ENCODE results near the gene TBX21. TPM values are rescaled to one million over a fixed set of nuclear protein-coding genes. Genes with fewer than 3 reads are reported as not detected.
A peak's percentile ranks its signal among the peaks of the same experiment; 100 is the strongest.

Gene TBX21
- total RNA-seq, 2 donors from 2014 or later, result 27.9 to 45.5 TPM

GRCh38 chr17:47711366-47712099 is 21.5 kb upstream of the TBX21 start:
- Mint-ChIP-seq H3K27me3 (ENCODE audit: low read depth) (no peaks in the 10 kb centered on the region), H3K4me3 (no peak overlapping the region), H3K4me1 (ENCODE audit: low read depth) (peaks cover 47% of the 10 kb centered on the region), H3K27ac (no peak overlapping the region), H3K9me3 (no peaks in the 10 kb centered on the region), H3K36me3 (ENCODE audit: insufficient read depth in 2 of 2) (peaks cover 0 to 3% of the 10 kb centered on the region in 2 donors)
- no peak for DNase-seq
- no peak for ATAC-seq (replicated peaks in 1 of 2)

DNA sequence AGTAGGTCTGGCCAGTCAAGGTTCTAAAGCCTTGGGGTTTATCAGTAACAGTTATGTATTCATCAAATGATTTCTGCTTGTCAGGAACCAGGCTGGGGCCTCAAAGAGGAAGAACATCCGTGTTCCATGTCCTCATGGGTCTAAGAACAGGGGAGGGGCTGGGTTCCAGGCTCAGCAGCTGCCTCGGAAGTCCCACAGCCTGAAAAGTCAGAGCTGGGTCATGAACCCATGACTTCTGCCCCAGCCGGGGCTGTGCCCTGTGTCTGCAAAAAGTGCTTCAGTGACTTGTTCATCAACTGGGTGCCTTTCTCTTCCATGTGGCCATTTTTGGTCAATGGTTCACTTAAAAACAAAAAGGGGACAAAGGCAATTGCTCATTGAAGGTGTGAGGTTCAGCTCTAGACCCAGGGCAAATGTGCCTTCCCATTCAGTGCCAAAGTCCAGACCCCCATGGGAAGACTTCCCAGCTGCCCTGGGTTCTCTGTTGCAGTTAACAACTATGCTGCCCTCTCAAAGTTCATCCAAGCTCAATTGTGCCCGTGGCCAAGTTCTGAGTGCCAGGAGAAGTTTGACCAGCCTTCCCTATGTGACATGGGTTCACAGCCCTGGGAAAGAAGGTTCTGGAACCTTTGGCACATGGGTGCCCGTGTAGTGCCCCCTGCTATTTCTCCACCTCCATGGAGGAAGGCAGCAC is 20.6 kb upstream of the TBX21 start:
- no peaks in the 10 kb centered on the region for H3K9me3 Mint-ChIP-seq
- DNase-seq (no peak), ATAC-seq (replicated peaks in 1 of 2) (no peak)
- peaks cover 47% of the 10 kb centered on the region for H3K4me1 Mint-ChIP-seq (ENCODE audit: low read depth)
- no peak overlapping the region for H3K4me3 Mint-ChIP-seq
- no peaks in the 10 kb centered on the region for H3K27me3 Mint-ChIP-seq (ENCODE audit: low read depth)
- H3K27ac Mint-ChIP-seq, result no peak overlapping the region
- H3K36me3 Mint-ChIP-seq (ENCODE audit: insufficient read depth in 2 of 2), result peaks cover 0 to 3% of the 10 kb centered on the region in 2 donors

- DNase-seq, result no peak
- no peaks in the 10 kb centered on the region for H3K27me3 Mint-ChIP-seq (ENCODE audit: low read depth)
- no peaks in the 10 kb centered on the region for H3K9me3 Mint-ChIP-seq
- no peak overlapping the region for H3K27ac Mint-ChIP-seq
- peaks cover 0 to 3% of the 10 kb centered on the region in 2 donors for H3K36me3 Mint-ChIP-seq (ENCODE audit: insufficient read depth in 2 of 2)
- ATAC-seq (replicated peaks in 1 of 2), result no peak
- H3K4me3 Mint-ChIP-seq, result no peak overlapping the region
- H3K4me1 Mint-ChIP-seq (ENCODE audit: low read depth), result peaks cover 63% of the 10 kb centered on the region
Observed at GRCh38 chr17:47713980-47714700, 18.9 kb upstream of the TBX21 start.

- H3K4me1 Mint-ChIP-seq (ENCODE audit: low read depth), result peaks cover 70% of the 10 kb centered on the region
- H3K9me3 Mint-ChIP-seq, result no peaks in the 10 kb centered on the region
- peaks cover 0 to 3% of the 10 kb centered on the region in 2 donors for H3K36me3 Mint-ChIP-seq (ENCODE audit: insufficient read depth in 2 of 2)
- H3K4me3 Mint-ChIP-seq, result peak overlapping the region in 1 of 2 donors; percentile 10
- no peak overlapping the region for H3K27ac Mint-ChIP-seq
- DNase-seq (no peak), ATAC-seq (replicated peaks in 1 of 2) (no peak)
- no peaks in the 10 kb centered on the region for H3K27me3 Mint-ChIP-seq (ENCODE audit: low read depth)
Observed at GRCh38 chr17:47714773-47715396, 18.2 kb upstream of the TBX21 start.

DNA sequence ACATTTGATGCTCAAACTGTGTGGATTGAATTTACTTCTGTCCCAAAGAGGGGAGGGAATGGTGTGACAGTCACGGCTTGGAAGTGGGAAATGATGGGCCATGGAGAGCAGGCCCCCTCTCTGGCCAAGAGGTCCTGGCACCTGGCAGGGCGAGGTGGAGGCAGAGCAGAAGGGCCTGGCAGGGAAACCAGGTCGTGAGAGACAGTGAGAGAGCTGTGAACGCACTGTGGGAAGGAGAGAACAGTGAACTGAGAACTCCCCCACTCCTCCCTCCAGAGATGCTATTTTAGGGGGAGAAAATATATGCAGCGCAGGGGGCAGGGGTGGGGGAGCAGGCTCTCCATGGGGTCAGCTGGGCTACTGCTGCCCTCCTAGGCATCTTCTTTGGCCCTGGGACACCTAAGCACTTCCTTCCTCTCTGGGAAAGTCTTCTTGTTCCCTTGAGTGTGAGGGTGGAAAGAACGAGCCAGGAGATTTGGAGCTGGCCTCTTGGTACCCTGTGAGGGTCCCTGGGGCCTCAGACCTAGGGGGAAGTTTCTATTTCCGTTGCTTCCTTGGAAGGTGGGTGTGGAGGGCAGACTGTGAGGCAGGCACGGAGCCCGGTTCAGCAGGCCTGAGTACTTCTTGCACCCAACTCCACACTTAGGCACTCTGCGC is 17.2 kb upstream of the TBX21 start:
- H3K4me3 Mint-ChIP-seq, result peak overlapping the region in 1 of 2 donors; percentile 10
- H3K9me3 Mint-ChIP-seq, result no peaks in the 10 kb centered on the region
- ATAC-seq (replicated peaks in 1 of 2) (no peak), DNase-seq (no peak)
- H3K27me3 Mint-ChIP-seq (ENCODE audit: low read depth), result no peaks in the 10 kb centered on the region
- H3K4me1 Mint-ChIP-seq (ENCODE audit: low read depth), result peaks cover 74% of the 10 kb centered on the region
- H3K27ac Mint-ChIP-seq, result no peak overlapping the region
- H3K36me3 Mint-ChIP-seq (ENCODE audit: insufficient read depth in 2 of 2), result peaks cover 0 to under 1% of the 10 kb centered on the region in 2 donors

- DNase-seq, result peak in 1 of 2 donors; percentile 57
Observed at GRCh38 chr17:47716375-47716774, 16.7 kb upstream of the TBX21 start.

DNA sequence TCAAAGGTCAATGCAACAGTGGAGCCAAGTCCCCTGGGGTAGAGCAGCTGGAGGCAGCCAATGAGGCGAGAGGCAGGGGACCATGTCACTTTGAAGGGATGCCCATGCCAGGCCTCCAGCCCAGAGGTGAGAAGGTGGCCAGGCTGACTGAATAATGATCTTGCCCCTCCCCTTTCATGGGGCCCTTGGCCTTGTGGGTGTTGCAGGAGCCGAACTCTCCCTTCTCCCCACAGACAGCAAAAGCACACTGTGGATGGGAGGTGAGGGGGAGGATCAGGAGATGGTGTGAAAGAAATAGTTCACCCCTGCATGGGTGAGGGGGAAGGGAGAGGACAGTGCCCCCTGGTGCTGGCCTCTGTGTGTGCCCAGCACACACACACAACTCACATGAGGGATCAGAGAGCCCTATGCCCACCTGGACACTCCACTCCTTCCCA is 15.8 kb upstream of the TBX21 start:
- peak; percentile 60 to 63 for DNase-seq
- peak overlapping the region; percentile 84 to 87 for H3K4me3 Mint-ChIP-seq
- H3K9me3 Mint-ChIP-seq, result no peaks in the 10 kb centered on the region

More at GRCh38 chr17:47716375-47716774, 16.7 kb upstream of the TBX21 start:
- Mint-ChIP-seq H3K27me3 (ENCODE audit: low read depth) (no peaks in the 10 kb centered on the region), H3K36me3 (ENCODE audit: insufficient read depth in 2 of 2) (no peaks in the 10 kb centered on the region), H3K9me3 (no peaks in the 10 kb centered on the region), H3K4me3 (peak overlapping the region; percentile 84 to 87), H3K4me1 (ENCODE audit: low read depth) (peaks cover 72% of the 10 kb centered on the region), H3K27ac (peak overlapping the region; percentile 8)
- no peak for ATAC-seq (replicated peaks in 1 of 2)

GRCh38 chr17:47717979-47718621 is 14.9 kb upstream of the TBX21 start:
- DNase-seq (peak in 1 of 2 donors; percentile 66), ATAC-seq (replicated peaks in 1 of 2) (peak; percentile 0 to 2)
- Mint-ChIP-seq H3K9me3 (no peaks in the 10 kb centered on the region), H3K4me1 (ENCODE audit: low read depth) (peaks cover 80% of the 10 kb centered on the region), H3K36me3 (ENCODE audit: insufficient read depth in 2 of 2) (no peaks in the 10 kb centered on the region), H3K27ac (peak overlapping the region; percentile 95), H3K4me3 (peak overlapping the region; percentile 84 to 87), H3K27me3 (ENCODE audit: low read depth) (no peaks in the 10 kb centered on the region)

More for the DNA sequence above, 15.8 kb upstream of the TBX21 start:
- Mint-ChIP-seq H3K27ac (peak overlapping the region; percentile 95), H3K36me3 (ENCODE audit: insufficient read depth in 2 of 2) (no peaks in the 10 kb centered on the region), H3K27me3 (ENCODE audit: low read depth) (no peaks in the 10 kb centered on the region), H3K4me1 (ENCODE audit: low read depth) (peaks cover 72% of the 10 kb centered on the region)
- no peak for ATAC-seq (replicated peaks in 1 of 2)

DNA sequence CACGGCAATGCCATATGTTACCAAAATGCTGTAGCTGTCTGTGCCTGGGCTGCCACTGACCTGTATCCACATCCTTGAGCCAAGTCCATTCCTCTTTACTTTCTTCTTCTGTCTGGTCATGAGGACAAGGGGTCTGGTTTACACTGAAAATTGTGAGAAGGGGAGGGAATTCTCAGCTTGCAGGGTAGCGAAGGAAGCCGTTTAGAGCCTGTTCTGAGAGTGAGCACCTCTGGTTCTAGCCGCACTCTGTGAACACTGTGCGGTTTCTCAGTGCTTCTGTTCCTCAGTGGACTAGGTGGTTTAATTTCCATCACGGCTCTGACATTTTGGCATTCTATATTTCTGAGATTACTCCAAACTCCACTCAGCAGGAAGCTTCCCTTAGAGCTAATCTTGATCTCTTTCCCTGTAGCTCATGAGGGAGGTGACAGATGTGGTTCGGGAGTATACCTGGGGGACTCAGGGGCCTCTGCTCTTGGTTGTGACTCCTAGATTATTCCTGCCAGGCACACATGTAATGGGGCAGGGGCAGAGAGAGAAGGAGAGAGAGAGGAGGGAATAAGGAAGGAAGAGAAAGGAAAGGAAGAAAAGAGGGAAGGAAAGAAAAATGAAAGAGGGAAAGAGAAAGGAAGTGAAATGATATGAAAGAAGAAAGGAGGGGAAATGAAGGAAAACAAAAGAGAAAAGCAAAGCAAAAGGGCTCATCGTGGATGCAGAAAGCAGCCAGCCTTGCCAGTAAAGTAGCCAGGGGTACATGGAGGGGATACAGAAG is 14.2 kb upstream of the TBX21 start:
- H3K27me3 Mint-ChIP-seq (ENCODE audit: low read depth), result no peaks in the 10 kb centered on the region
- H3K27ac Mint-ChIP-seq, result peak overlapping the region; percentile 95
- no peaks in the 10 kb centered on the region for H3K9me3 Mint-ChIP-seq
- H3K36me3 Mint-ChIP-seq (ENCODE audit: insufficient read depth in 2 of 2), result no peaks in the 10 kb centered on the region
- ATAC-seq (replicated peaks in 1 of 2), result no peak
- peak overlapping the region; percentile 84 to 87 for H3K4me3 Mint-ChIP-seq
- peaks cover 87% of the 10 kb centered on the region for H3K4me1 Mint-ChIP-seq (ENCODE audit: low read depth)
- DNase-seq, result no peak

DNA sequence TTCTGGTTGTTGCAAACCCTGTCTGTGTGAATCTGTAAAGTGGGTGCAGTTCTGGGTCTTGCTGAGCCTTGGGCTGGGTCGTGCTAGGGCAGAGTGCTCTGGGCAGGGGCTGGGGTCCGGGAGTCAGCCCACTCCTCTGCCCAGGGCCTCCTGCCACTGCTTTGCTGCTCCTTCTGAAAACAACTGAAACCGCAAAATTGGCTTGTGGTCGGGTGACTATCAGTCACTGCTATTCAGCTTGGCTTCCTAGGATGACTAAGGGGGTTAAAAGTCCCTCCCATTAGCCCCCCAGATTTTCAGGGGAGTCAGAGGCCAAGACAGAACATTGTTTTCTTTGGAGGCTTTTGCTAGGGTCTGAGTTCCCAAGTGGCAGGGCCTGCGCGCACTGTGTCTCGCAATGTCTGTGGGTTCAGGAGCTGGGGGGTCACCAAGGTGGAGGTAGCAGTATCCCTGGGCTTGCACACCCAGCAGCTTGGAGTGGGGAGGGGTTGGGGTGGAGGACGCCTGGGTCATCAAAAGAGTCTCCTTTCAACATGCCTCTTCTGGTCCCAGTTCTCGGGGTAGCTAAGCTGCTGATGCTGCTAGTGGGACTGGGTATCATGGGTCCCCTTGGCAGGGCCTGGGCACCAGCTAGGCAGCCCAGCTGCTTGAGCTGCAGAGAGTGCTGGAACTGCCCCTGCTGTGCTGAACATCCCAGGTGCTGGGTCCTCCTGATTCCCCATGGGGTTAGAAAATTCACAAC is 13.5 kb upstream of the TBX21 start:
- Mint-ChIP-seq H3K9me3 (no peaks in the 10 kb centered on the region), H3K4me3 (peak overlapping the region; percentile 84 to 87), H3K27me3 (ENCODE audit: low read depth) (no peaks in the 10 kb centered on the region), H3K36me3 (ENCODE audit: insufficient read depth in 2 of 2) (no peaks in the 10 kb centered on the region), H3K27ac (peak overlapping the region; percentile 95), H3K4me1 (ENCODE audit: low read depth) (peaks cover 93% of the 10 kb centered on the region)
- ATAC-seq (replicated peaks in 1 of 2) (peak; percentile 53 to 56), DNase-seq (peak; percentile 89 to 93)

- no peaks in the 10 kb centered on the region for H3K36me3 Mint-ChIP-seq (ENCODE audit: insufficient read depth in 2 of 2)
- H3K27me3 Mint-ChIP-seq (ENCODE audit: low read depth), result no peaks in the 10 kb centered on the region
- H3K4me3 Mint-ChIP-seq, result peak overlapping the region; percentile 84 to 87
- H3K9me3 Mint-ChIP-seq, result no peaks in the 10 kb centered on the region
- ATAC-seq (replicated peaks in 1 of 2), result peak; percentile 2 to 5
- H3K4me1 Mint-ChIP-seq (ENCODE audit: low read depth), result peaks cover 95% of the 10 kb centered on the region
- peak overlapping the region; percentile 95 for H3K27ac Mint-ChIP-seq
- DNase-seq, result no peak
Observed at GRCh38 chr17:47720196-47720595, 12.8 kb upstream of the TBX21 start.
